ENCODE measurements around the gene SYT6. TPM values are rescaled to one million over a fixed set of nuclear protein-coding genes. Genes with fewer than 3 reads are reported as not detected.

The SYT6 gene
- total RNA-seq, 4 donors from 2014 or later = 0.30 to 0.44 TPM; not detected in 2

GRCh38 chr1:114090738-114091505 lies 62.7 kb downstream of the SYT6 start:
- WGBS, 2 donors = 73 to 79% methylated on average over 11 of the region's 11 CpGs
- no peaks in the 10 kb centered on the region for H3K4me1 ChIP-seq
- no peak overlapping the region for H3K27ac ChIP-seq
- H3K36me3 ChIP-seq = no peaks in the 10 kb centered on the region
- H3K9me3 ChIP-seq = no peaks in the 10 kb centered on the region
- no peak overlapping the region for H3K4me3 ChIP-seq
- H3K27me3 ChIP-seq = no peaks in the 10 kb centered on the region
- TF ChIP-seq POLR2A (IDR thresholded peaks at IDR 0.05) = no peak
- no peak for TF ChIP-seq CTCF (IDR thresholded peaks at IDR 0.05)
- TF ChIP-seq EP300 (IDR thresholded peaks at IDR 0.05) = no peak
- DNase-seq (ENCODE audit: low spot score in 2 of 2) = no peak

- WGBS, 2 donors = 85 to 86% methylated on average over 4 of the region's 4 CpGs
- Histone ChIP-seq H3K27me3 (no peaks in the 10 kb centered on the region), H3K27ac (no peak overlapping the region), H3K36me3 (no peaks in the 10 kb centered on the region), H3K4me3 (no peak overlapping the region), H3K4me1 (no peaks in the 10 kb centered on the region), H3K9me3 (no peaks in the 10 kb centered on the region)
- no peak for TF ChIP-seq POLR2A (IDR thresholded peaks at IDR 0.05)
- no peak for TF ChIP-seq EP300 (IDR thresholded peaks at IDR 0.05)
- TF ChIP-seq CTCF (IDR thresholded peaks at IDR 0.05) = no peak
- DNase-seq (ENCODE audit: low spot score in 2 of 2) = no peak
Measured at GRCh38 chr1:114089502-114090138, 64.0 kb downstream of the SYT6 start.

GRCh38 chr1:114088392-114089299 lies 65.0 kb downstream of the SYT6 start:
- no peak for DNase-seq (ENCODE audit: low spot score in 2 of 2)
- no peak for TF ChIP-seq CTCF (IDR thresholded peaks at IDR 0.05)
- no peak for TF ChIP-seq POLR2A (IDR thresholded peaks at IDR 0.05)
- no peak for TF ChIP-seq EP300 (IDR thresholded peaks at IDR 0.05)
- H3K27ac ChIP-seq = no peak overlapping the region
- no peak overlapping the region for H3K4me3 ChIP-seq
- H3K36me3 ChIP-seq = no peaks in the 10 kb centered on the region
- H3K4me1 ChIP-seq = no peaks in the 10 kb centered on the region
- no peaks in the 10 kb centered on the region for H3K27me3 ChIP-seq
- 57 to 60% methylated on average over 13 of the region's 13 CpGs for WGBS, 2 donors
- H3K9me3 ChIP-seq = no peaks in the 10 kb centered on the region

- no peak overlapping the region for H3K4me3 ChIP-seq
- no peak overlapping the region for H3K27ac ChIP-seq
- no peak for TF ChIP-seq EP300 (IDR thresholded peaks at IDR 0.05)
- no peak for TF ChIP-seq POLR2A (IDR thresholded peaks at IDR 0.05)
- TF ChIP-seq CTCF (IDR thresholded peaks at IDR 0.05) = no peak
- H3K27me3 ChIP-seq = no peaks in the 10 kb centered on the region
- 98 to 100% methylated on average over 2 of the region's 2 CpGs for WGBS, 2 donors
- no peaks in the 10 kb centered on the region for H3K9me3 ChIP-seq
- DNase-seq (ENCODE audit: low spot score in 2 of 2) = no peak
- no peaks in the 10 kb centered on the region for H3K36me3 ChIP-seq
- H3K4me1 ChIP-seq = no peaks in the 10 kb centered on the region
Measured at GRCh38 chr1:114087495-114087894, 66.2 kb downstream of the SYT6 start.
